WTC11 (cell line): ENCODE measurements around the gene TNNI3K. TPM values are rescaled to one million over a fixed set of nuclear protein-coding genes. Genes with fewer than 3 reads are reported as not detected.

Source experiments
- ATAC-seq: fragments of 200-7000 bp; cut with Tn5 transposase; 2 replicates; pipeline ENCODE4 v1.10.0; 2021; ENCODE audit warnings: mild to moderate bottlenecking, moderate library complexity
- CTCF ChIA-PET: fragments of 300-600 bp; sonication (Branson Sonifier 250); formaldehyde crosslinking; loops from one replicate; lab custom pipeline; 2021; ENCODE audit warnings: antibody characterized with exemption; lab: Charles Lee
- POLR2A ChIA-PET: fragments of 350-600 bp; sonication (Branson Sonifier 250); formaldehyde crosslinking; loops from one replicate; lab custom pipeline; 2021; ENCODE audit warnings: antibody characterized with exemption; lab: Charles Lee
- DNase-seq: peaks from one replicate; pipeline ENCODE4 v3.0.0; 2021; ENCODE audit warnings: low spot score
- H3K27ac Mint-ChIP-seq: 2 replicates; pipeline ENCODE4 v1.8.0; 2021; ENCODE audit warnings: mixed read lengths
- H3K27me3 Mint-ChIP-seq: 2 replicates; pipeline ENCODE4 v1.8.0; 2021; ENCODE audit warnings: low read depth, mild to moderate bottlenecking, moderate library complexity, mixed read lengths
- H3K36me3 Mint-ChIP-seq: 2 replicates; pipeline ENCODE4 v1.8.0; 2021; ENCODE audit warnings: mixed read lengths
- H3K4me1 Mint-ChIP-seq: 2 replicates; pipeline ENCODE4 v1.8.0; 2022; ENCODE audit warnings: mixed read lengths
- H3K4me3 Mint-ChIP-seq: 2 replicates; pipeline ENCODE4 v1.8.0; 2021; ENCODE audit warnings: mild to moderate bottlenecking, moderate library complexity, mixed read lengths
- H3K9me3 Mint-ChIP-seq: 2 replicates; pipeline ENCODE4 v1.8.0; 2021; ENCODE audit warnings: mixed read lengths
- ELF4 ChIP-seq: sonication (generic); formaldehyde crosslinking; IDR thresholded peaks from 2 replicates; pipeline ENCODE4 v1.8.1; 2022; ENCODE audit warnings: low read depth, mild to moderate bottlenecking, moderate library complexity, missing genetic modification reagents
- FOXK1 ChIP-seq: sonication (generic); formaldehyde crosslinking; IDR thresholded peaks from 2 replicates; pipeline ENCODE4 v1.8.0; 2022; ENCODE audit warnings: mild to moderate bottlenecking, moderate library complexity, missing genetic modification reagents
- GABPB1 ChIP-seq: sonication (generic); formaldehyde crosslinking; IDR thresholded peaks from 2 replicates; pipeline ENCODE4 v1.8.1; 2023; ENCODE audit warnings: mild to moderate bottlenecking, missing genetic modification reagents
- IRF1 ChIP-seq: sonication (generic); formaldehyde crosslinking; IDR thresholded peaks from 2 replicates; pipeline ENCODE4 v1.8.0; 2023; ENCODE audit warnings: missing genetic modification reagents
- IRF2 ChIP-seq: sonication (generic); formaldehyde crosslinking; IDR thresholded peaks from 2 replicates; pipeline ENCODE4 v1.8.0; 2022; ENCODE audit warnings: low read depth, missing genetic modification reagents, borderline replicate concordance
- JAZF1 ChIP-seq: fragments of 250-450 bp; sonication (Bioruptor Pico); IDR thresholded peaks from 2 replicates; pipeline ENCODE4 v1.9.0; 2021; ENCODE audit warnings: moderate library complexity, mild to moderate bottlenecking, inconsistent platforms
- KAT7 ChIP-seq: sonication (generic); formaldehyde crosslinking; IDR thresholded peaks from 2 replicates; pipeline ENCODE4 v1.8.1; 2023; ENCODE audit warnings: missing genetic modification reagents, mild to moderate bottlenecking, borderline replicate concordance
- PREB ChIP-seq: sonication (generic); formaldehyde crosslinking; IDR thresholded peaks from 2 replicates; pipeline ENCODE4 v1.8.1; 2022; ENCODE audit warnings: mild to moderate bottlenecking, missing genetic modification reagents, moderate library complexity, borderline replicate concordance
- SMAD4 ChIP-seq: sonication (generic); formaldehyde crosslinking; IDR thresholded peaks from 2 replicates; pipeline ENCODE4 v1.8.0; 2022; ENCODE audit warnings: mild to moderate bottlenecking, missing genetic modification reagents
- SOX15 ChIP-seq: fragments of 250-450 bp; sonication (Bioruptor Pico); IDR thresholded peaks from 2 replicates; pipeline ENCODE4 v1.9.0; 2021; ENCODE audit warnings: mild to moderate bottlenecking
- SP1 ChIP-seq: sonication (generic); formaldehyde crosslinking; conservative IDR thresholded peaks from 2 replicates; pipeline ENCODE4 v1.8.1; 2022; ENCODE audit warnings: missing genetic modification reagents
- TP53 ChIP-seq: sonication (generic); formaldehyde crosslinking; IDR thresholded peaks from 2 replicates; pipeline ENCODE4 v1.8.1; 2023; ENCODE audit warnings: mild to moderate bottlenecking, missing genetic modification reagents
- ZBTB43 ChIP-seq: sonication (generic); formaldehyde crosslinking; IDR thresholded peaks from 2 replicates; pipeline ENCODE4 v1.8.1; 2023; ENCODE audit warnings: mild to moderate bottlenecking, missing genetic modification reagents
- ZNF263 ChIP-seq: sonication (generic); formaldehyde crosslinking; IDR thresholded peaks from 2 replicates; pipeline ENCODE4 v1.8.1; 2022; ENCODE audit warnings: low read depth, mild to moderate bottlenecking, moderate library complexity, missing genetic modification reagents
- ZNF281 ChIP-seq: sonication (generic); formaldehyde crosslinking; IDR thresholded peaks from 2 replicates; pipeline ENCODE4 v1.8.0; 2023; ENCODE audit warnings: mild to moderate bottlenecking, missing genetic modification reagents
- ZNF423 ChIP-seq: fragments of 250-450 bp; sonication (Bioruptor Pico); IDR thresholded peaks from 2 replicates; pipeline ENCODE4 v2.1.2; 2022; ENCODE audit warnings: mild to moderate bottlenecking, moderate library complexity
- ZNF671 ChIP-seq: fragments of 250-450 bp; sonication (Bioruptor Pico); IDR thresholded peaks from 2 replicates; pipeline ENCODE4 v1.8.0; 2021; ENCODE audit warnings: mild to moderate bottlenecking
- total RNA-seq: library from RNA; stranded (reverse); gene quantifications from 3 replicates; pipeline ENCODE4 v1.2.3, GENCODE V29; 2021
- TF ChIP-seq, protein P1 (sequence below): sonication (generic); formaldehyde crosslinking; IDR thresholded peaks from 2 replicates; pipeline ENCODE4 v1.8.0; 2022; ENCODE audit warnings: missing genetic modification reagents
- TF ChIP-seq, protein P2 (sequence below): sonication (generic); formaldehyde crosslinking; IDR thresholded peaks from 2 replicates; pipeline ENCODE4 v1.8.1; 2023; ENCODE audit warnings: mild to moderate bottlenecking, missing genetic modification reagents

Gene TNNI3K
- total RNA-seq, 1 experiment from 2014 or later = 0.07 TPM

- TF ChIP-seq, protein P1, sequence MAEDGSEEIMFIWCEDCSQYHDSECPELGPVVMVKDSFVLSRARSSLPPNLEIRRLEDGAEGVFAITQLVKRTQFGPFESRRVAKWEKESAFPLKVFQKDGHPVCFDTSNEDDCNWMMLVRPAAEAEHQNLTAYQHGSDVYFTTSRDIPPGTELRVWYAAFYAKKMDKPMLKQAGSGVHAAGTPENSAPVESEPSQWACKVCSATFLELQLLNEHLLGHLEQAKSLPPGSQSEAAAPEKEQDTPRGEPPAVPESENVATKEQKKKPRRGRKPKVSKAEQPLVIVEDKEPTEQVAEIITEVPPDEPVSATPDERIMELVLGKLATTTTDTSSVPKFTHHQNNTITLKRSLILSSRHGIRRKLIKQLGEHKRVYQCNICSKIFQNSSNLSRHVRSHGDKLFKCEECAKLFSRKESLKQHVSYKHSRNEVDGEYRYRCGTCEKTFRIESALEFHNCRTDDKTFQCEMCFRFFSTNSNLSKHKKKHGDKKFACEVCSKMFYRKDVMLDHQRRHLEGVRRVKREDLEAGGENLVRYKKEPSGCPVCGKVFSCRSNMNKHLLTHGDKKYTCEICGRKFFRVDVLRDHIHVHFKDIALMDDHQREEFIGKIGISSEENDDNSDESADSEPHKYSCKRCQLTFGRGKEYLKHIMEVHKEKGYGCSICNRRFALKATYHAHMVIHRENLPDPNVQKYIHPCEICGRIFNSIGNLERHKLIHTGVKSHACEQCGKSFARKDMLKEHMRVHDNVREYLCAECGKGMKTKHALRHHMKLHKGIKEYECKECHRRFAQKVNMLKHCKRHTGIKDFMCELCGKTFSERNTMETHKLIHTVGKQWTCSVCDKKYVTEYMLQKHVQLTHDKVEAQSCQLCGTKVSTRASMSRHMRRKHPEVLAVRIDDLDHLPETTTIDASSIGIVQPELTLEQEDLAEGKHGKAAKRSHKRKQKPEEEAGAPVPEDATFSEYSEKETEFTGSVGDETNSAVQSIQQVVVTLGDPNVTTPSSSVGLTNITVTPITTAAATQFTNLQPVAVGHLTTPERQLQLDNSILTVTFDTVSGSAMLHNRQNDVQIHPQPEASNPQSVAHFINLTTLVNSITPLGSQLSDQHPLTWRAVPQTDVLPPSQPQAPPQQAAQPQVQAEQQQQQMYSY (CRISPR knock-in tag) = no peak
Observed at GRCh38 chr1:74578101-74578500, 342.9 kb downstream of the TNNI3K start (continued).

DNA sequence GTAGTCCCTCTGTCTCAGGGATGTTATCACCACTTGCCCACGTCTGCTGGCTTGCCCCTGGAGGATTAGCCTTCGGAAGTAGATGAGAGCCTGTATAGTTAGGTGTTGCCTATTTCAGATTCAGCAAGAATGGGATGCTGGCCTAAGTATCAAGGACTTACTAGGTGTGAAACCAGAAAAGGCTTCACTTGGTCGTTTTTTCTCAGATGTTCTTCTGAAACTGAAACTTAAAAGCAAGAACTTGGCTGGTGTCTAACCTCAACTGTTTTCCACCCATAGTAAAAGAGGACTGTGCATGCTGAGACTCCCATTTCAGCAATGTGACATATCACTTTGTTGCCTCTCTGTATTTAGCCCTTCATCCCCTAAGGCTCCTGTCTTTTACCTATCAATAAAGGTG lies 344.2 kb downstream of the TNNI3K start:
- no peak overlapping the region for H3K4me3 Mint-ChIP-seq
- ATAC-seq (no peak), DNase-seq (no peak)
- POLR2A ChIA-PET = interaction anchor here (0.7 kb wide), 1 partner anchor 51 kb away, joined by 3 read pairs; no protein-coding TSS in a partner anchor
- no peaks in the 10 kb centered on the region for H3K27me3 Mint-ChIP-seq
- no peaks in the 10 kb centered on the region for H3K9me3 Mint-ChIP-seq
- CTCF ChIA-PET = no interaction called here
- TF ChIP-seq TP53 (CRISPR knock-in tag) (no peak), JAZF1 (CRISPR knock-in tag) (no peak), PREB (CRISPR knock-in tag) (no peak), KAT7 (CRISPR knock-in tag) (no peak), ELF4 (CRISPR knock-in tag) (no peak)
- no peaks in the 10 kb centered on the region for H3K36me3 Mint-ChIP-seq
- H3K4me1 Mint-ChIP-seq = no peaks in the 10 kb centered on the region
- no peak overlapping the region for H3K27ac Mint-ChIP-seq

DNA sequence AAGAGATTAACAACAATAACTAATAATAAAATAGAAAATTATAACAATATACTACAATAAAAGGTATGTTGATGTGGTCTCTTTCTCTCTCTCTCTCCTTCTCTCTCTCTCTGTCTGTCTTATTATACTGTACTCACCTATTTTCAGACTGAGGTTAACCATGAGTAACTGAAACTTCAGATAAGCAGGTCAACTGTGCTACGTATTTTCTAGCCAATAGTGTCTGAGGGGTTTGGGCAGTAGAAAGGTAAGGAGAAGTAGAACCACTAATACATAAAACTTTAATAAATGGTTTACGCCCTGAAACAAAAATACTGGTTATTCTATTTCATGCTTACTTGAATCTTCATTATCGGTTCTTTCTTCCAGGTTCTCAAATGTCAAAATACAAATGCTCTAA lies 348.2 kb downstream of the TNNI3K start:
- Mint-ChIP-seq H3K4me3 (no peak overlapping the region), H3K4me1 (no peaks in the 10 kb centered on the region), H3K27ac (no peak overlapping the region), H3K36me3 (no peaks in the 10 kb centered on the region), H3K9me3 (no peaks in the 10 kb centered on the region), H3K27me3 (no peaks in the 10 kb centered on the region)
- ChIA-PET POLR2A (no interaction called here), CTCF (no interaction called here)
- TF ChIP-seq ZBTB43 (CRISPR knock-in tag) = no peak
- ATAC-seq (no peak), DNase-seq (no peak)

GRCh38 chr1:74584185-74584584 lies 349.0 kb downstream of the TNNI3K start:
- Mint-ChIP-seq H3K4me1 (no peaks in the 10 kb centered on the region), H3K4me3 (no peak overlapping the region), H3K27ac (no peak overlapping the region), H3K9me3 (no peaks in the 10 kb centered on the region), H3K36me3 (no peaks in the 10 kb centered on the region), H3K27me3 (no peaks in the 10 kb centered on the region)
- DNase-seq = no peak
- ATAC-seq = no peak
- ChIA-PET CTCF (no interaction called here), POLR2A (no interaction called here)
- TF ChIP-seq JAZF1 (CRISPR knock-in tag) (no peak), FOXK1 (CRISPR knock-in tag) (no peak), ZNF281 (CRISPR knock-in tag) (no peak), ZNF423 (CRISPR knock-in tag) (no peak), SP1 (CRISPR knock-in tag) (no peak), ZNF671 (no peak), IRF2 (CRISPR knock-in tag) (no peak), IRF1 (CRISPR knock-in tag) (no peak), GABPB1 (no peak), SOX15 (CRISPR knock-in tag) (no peak), SMAD4 (CRISPR knock-in tag) (no peak), ZNF263 (CRISPR knock-in tag) (no peak)
- TF ChIP-seq, protein P2, sequence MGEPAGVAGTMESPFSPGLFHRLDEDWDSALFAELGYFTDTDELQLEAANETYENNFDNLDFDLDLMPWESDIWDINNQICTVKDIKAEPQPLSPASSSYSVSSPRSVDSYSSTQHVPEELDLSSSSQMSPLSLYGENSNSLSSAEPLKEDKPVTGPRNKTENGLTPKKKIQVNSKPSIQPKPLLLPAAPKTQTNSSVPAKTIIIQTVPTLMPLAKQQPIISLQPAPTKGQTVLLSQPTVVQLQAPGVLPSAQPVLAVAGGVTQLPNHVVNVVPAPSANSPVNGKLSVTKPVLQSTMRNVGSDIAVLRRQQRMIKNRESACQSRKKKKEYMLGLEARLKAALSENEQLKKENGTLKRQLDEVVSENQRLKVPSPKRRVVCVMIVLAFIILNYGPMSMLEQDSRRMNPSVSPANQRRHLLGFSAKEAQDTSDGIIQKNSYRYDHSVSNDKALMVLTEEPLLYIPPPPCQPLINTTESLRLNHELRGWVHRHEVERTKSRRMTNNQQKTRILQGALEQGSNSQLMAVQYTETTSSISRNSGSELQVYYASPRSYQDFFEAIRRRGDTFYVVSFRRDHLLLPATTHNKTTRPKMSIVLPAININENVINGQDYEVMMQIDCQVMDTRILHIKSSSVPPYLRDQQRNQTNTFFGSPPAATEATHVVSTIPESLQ = no peak
